Panc1 (cell line): ENCODE data around the gene HLA-G.

Experiments
- POLR2AphosphoS5 ChIP-seq: IDR thresholded peaks from 2 replicates; pipeline ENCODE4 v1.6.1; 2012; ENCODE audit warnings: mild to moderate bottlenecking, low read depth, low read length, moderate library complexity
- SIN3A ChIP-seq: IDR thresholded peaks from 2 replicates; pipeline ENCODE4 v1.6.1; 2012; ENCODE audit warnings: low read depth, mild to moderate bottlenecking, low read length, moderate library complexity, borderline replicate concordance; ENCODE audit not compliant: insufficient read depth
- TF ChIP-seq, protein P1 (sequence below), 2 experiments: IDR thresholded peaks; 2 replicates each; pipeline ENCODE4 v1.6.1; 2011 to 2012; ENCODE audit warnings: low read depth in 2 of 2, control low read depth in 1 of 2, low read length in 1 of 2, mild to moderate bottlenecking in 1 of 2, moderate library complexity in 1 of 2; ENCODE audit not compliant: insufficient read depth in 1 of 2
- TF ChIP-seq, protein P2 (sequence below): fragments of 450-650 bp; IDR thresholded peaks from 2 replicates; pipeline ENCODE4 v1.5.1; 2017; ENCODE audit warnings: mild to moderate bottlenecking

DNA sequence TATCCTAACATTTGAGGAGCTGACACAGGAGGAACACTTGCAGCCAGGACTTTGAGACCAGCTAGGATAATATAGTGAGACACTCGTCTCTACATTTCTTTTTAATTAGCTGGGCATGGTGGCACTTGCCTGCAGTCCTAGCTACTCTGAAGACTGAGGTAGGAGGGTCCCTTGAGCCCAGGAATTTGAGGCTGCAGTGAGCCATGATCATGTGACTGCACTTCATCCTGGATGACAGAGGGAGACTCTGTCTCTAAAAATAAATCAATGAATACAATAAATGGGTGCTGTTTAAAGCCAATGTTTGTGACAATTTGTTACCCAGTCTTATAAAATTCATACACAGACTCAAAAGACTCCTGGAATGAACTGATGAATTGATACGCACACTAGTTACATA is 1.8 kb upstream of the HLA-G start:
- TF ChIP-seq, protein P1, sequence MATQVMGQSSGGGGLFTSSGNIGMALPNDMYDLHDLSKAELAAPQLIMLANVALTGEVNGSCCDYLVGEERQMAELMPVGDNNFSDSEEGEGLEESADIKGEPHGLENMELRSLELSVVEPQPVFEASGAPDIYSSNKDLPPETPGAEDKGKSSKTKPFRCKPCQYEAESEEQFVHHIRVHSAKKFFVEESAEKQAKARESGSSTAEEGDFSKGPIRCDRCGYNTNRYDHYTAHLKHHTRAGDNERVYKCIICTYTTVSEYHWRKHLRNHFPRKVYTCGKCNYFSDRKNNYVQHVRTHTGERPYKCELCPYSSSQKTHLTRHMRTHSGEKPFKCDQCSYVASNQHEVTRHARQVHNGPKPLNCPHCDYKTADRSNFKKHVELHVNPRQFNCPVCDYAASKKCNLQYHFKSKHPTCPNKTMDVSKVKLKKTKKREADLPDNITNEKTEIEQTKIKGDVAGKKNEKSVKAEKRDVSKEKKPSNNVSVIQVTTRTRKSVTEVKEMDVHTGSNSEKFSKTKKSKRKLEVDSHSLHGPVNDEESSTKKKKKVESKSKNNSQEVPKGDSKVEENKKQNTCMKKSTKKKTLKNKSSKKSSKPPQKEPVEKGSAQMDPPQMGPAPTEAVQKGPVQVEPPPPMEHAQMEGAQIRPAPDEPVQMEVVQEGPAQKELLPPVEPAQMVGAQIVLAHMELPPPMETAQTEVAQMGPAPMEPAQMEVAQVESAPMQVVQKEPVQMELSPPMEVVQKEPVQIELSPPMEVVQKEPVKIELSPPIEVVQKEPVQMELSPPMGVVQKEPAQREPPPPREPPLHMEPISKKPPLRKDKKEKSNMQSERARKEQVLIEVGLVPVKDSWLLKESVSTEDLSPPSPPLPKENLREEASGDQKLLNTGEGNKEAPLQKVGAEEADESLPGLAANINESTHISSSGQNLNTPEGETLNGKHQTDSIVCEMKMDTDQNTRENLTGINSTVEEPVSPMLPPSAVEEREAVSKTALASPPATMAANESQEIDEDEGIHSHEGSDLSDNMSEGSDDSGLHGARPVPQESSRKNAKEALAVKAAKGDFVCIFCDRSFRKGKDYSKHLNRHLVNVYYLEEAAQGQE (IDR thresholded peaks at IDR 0.05; ENCODE audit: insufficient read depth in 1 of 2, low read depth in 2 of 2, low read length in 1 of 2), result no peak
- TF ChIP-seq, protein P2, sequence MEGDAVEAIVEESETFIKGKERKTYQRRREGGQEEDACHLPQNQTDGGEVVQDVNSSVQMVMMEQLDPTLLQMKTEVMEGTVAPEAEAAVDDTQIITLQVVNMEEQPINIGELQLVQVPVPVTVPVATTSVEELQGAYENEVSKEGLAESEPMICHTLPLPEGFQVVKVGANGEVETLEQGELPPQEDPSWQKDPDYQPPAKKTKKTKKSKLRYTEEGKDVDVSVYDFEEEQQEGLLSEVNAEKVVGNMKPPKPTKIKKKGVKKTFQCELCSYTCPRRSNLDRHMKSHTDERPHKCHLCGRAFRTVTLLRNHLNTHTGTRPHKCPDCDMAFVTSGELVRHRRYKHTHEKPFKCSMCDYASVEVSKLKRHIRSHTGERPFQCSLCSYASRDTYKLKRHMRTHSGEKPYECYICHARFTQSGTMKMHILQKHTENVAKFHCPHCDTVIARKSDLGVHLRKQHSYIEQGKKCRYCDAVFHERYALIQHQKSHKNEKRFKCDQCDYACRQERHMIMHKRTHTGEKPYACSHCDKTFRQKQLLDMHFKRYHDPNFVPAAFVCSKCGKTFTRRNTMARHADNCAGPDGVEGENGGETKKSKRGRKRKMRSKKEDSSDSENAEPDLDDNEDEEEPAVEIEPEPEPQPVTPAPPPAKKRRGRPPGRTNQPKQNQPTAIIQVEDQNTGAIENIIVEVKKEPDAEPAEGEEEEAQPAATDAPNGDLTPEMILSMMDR, result no peak
- no peak for TF ChIP-seq SIN3A
- TF ChIP-seq POLR2AphosphoS5, result no peak
